HG03469 (cell line): ENCODE measurements around the gene TNFRSF8.
"Not testable (repeated sequence)": the region's sequence is repeated elsewhere in the genome, so short reads cannot be mapped to it uniquely, and the experiment has no call there.

Experiments
- ATAC-seq: cut with Tn5 transposase; IDR thresholded peaks from one replicate; pipeline ENCODE4 v1.9.1; 2021; ENCODE audit warnings: mild to moderate bottlenecking, moderate library complexity, moderate number of reproducible peaks; ENCODE audit not compliant: unreplicated experiment

TNFRSF8 gene

GRCh38 chr1:12038356-12039163 lies 24.5 kb upstream of the TNFRSF8 start:
- ATAC-seq: no peak

- ATAC-seq: no peak
These were observed 24.0 kb upstream of the TNFRSF8 start for GRCh38 chr1:12039164-12039525.

DNA sequence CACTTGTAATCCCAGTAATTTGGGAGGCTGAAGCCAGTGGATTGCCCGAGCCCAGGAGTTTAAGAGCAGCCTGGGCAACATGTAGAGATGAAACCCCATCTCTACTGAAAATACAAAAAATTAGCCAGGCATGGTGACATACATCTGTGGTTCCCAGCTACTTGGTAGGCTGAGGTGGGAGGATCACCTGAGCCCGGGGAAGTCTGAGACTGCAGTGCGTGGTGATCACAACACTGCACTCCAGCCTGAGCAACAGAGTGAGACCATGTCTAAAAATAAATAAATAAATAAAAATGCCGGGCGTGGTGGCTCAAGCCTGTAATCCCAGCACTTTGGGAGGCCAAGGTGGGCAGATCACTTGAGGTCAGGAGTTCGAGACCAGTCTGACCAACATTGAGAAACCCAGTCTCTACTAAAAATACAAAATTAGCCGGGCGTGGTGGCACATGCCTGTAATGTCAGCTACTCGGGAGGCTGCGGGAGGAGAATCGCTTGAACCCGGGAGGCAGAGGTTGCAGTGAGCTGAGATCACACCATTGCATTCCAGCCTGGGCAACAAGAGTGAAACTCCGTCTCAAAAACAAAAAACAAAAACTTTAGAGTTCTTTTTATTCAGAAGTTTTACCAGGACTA lies 23.2 kb upstream of the TNFRSF8 start:
- not testable (repeated sequence) for ATAC-seq

DNA sequence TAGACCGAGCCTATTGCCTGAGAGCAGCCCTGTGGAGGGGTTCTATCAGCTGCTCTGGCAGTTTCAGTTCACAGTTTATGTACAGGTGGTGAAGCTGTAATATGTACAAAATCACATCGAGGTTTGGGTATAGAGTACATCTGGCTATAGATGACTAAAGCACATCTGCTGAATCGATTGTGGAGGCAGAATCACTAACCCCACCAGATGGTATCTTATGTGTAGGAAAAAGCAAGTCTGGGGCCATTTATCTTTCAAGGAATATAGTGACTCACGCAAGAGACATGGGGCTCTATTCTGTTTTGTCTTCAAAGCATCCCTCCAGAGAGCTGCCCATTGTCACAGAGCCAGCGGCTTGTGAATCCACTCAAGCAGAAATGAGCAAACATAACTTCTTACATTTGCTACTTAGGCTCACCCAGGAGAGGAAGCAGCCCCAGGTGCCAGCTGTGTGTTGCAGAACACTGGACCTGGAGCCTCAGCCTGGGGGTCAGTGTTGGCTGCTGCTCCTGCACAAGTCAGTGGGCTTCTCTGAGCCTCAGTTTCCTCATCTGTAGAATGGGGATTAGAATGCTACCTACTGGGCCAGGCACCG lies 22.5 kb upstream of the TNFRSF8 start:
- ATAC-seq: peak; percentile 46

DNA sequence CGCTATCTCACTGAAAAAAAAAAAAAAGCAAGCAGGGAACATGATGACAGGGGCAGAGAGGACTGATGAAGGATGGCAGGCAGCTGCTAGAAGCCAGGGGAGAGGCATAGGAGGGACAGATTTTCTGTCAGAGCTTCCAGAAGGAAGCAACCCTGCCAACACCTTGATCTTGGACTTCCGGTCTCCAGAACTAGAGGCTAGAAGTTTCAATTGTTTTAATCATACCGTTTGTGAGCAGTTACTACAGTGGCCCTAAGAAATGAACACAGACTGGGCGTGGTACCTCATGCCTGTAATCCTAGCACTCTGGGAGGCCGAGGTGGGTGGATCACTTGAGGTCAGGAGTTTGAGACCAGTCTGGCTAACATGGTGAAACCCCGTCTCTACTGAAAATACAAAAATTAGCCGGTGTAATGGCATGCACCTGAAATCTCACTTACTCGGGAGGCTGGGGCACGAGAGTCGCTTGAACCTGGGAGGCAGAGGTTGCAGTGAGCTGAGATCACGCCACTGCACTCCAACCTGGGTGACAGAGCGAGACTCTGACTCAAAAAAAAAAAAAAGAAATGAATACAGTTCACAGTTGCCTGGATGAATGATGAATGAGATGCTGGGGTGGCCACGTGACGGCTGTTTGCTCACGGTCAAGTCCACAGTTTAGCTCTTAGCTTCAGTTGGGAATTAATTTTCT lies 18.8 kb upstream of the TNFRSF8 start:
- not testable (repeated sequence) for ATAC-seq

DNA sequence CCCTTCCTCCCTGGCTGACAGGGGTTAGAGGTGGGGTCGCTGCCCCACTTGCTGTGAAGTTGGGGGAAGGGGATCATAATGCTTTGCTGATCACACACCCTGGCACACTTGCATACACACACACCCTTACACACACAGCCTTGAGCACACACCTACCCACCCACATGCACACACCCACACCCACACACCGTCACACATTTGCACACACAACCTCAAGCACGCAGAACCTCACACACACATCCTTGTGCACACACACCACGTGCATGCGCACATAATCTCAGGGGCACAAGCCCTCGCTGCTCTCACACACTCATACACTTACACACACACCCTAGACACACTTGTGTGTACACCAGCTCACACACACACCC lies 16.4 kb upstream of the TNFRSF8 start:
- ATAC-seq: no peak

DNA sequence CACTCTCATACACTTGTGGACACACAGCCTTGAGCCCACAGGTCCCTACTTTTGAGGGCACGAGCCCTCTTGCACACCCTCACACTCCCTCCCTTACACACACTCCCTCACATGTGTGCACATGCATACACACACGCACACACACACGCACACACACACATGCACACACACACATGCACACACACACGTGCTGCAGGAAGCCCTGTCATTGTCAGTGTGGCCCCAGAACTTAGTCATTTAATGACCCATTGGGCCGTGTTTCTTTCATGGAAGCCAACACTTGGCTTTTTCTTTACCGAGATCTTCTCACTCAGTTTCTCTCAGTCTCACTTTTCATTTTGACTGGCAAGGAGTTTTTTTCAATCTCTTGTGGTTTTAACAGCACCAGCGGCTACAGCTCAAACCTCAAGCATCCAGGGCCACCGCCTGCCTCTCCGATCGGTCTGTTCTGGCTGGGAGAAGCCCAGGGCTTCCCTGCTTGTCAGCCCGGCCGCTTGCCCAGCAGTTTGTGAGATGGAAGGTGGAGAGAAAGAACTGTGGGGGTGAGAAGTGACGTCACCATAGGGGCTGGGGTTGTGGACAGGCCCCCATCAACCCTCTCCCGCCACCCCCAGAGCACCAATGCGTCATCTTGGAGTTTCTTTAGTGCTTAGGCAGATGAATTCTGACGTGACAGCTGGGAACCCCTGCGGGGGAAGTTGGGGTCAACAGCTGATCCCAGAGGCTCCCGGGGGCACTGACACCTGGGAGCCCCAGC lies 15.8 kb upstream of the TNFRSF8 start:
- no peak for ATAC-seq

DNA sequence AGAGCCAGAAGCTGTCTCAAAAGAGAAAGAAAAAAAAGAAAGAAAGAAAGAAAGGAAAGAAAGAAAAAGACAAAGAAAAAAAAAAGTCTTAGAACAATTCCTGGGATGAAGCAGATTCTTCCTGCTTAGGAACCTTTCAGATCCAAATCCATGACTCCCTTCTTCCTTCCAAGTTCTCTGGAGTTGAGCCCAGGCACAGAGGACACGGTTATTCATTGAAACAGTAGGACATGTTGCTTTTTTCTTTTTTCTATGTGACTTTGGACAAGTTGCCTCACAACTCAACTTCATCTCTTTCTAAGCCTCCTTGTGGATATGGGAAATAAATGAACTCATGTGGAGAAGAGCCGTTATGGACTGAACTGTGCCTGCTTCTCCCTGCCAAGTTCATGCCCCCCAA lies 14.7 kb upstream of the TNFRSF8 start:
- ATAC-seq: no peak

GRCh38 chr1:12049616-12050015 lies 13.5 kb upstream of the TNFRSF8 start:
- no peak for ATAC-seq

- ATAC-seq: no peak
These were observed 11.7 kb upstream of the TNFRSF8 start for GRCh38 chr1:12051361-12051760.

DNA sequence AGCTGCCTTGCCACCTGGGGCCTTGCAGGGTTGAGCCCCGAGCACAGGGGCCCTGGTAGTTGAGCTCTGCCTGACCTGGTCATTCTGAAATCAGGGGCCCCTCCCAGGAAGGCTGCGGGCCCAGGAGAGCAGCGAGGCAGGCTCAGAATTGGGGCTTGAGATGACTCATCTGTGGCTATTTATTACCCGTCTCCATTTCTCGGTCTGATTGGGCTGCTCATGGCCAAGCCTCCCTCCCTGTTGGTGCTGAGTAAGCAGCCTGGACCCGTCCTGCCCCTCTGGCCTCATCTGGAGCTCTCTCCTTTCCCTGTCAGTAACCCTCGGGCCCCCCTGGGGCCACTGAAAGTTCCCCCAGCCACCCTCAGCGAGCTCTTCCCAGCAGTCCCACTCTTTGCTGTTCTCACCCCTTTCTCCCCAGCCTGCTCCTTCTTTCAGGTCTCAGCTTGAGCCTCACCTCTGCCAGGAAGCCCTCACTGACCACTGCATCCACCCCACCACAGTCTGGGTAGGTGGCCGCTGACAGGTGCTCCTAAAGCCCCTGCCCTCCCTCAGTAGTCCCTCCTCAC lies 11.0 kb upstream of the TNFRSF8 start:
- ATAC-seq: peak; percentile 39

- ATAC-seq: no peak
These were observed 10.0 kb upstream of the TNFRSF8 start for GRCh38 chr1:12052997-12053686.

- no peak for ATAC-seq
These were observed 9.2 kb upstream of the TNFRSF8 start for GRCh38 chr1:12053752-12054548.

GRCh38 chr1:12055259-12055658 lies 7.8 kb upstream of the TNFRSF8 start:
- no peak for ATAC-seq

DNA sequence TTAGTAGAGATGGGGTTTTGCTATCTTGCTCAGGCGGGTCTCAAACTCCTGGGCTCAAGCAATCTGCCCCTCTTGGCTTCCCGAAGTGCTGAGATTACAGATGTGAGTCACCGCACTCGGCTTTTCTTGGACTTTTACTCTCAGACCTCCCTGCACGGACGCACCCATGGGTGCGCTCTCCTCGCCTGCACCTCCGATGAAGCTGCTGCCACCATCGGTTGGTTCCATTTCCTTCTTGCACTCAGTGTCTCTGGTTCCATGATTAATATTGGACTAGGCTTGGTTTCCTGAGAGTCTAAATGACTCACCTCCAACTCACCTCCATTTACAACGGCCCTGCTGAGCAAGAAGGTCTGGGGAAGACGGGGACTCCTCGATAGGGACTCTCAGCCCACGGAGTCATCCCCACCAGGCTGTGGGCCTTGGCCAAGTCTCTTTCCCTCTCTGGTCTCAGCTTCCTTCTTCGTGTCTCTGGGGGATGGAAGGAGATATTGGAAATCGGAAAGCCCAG lies 6.7 kb upstream of the TNFRSF8 start:
- ATAC-seq: no peak

GRCh38 chr1:12057382-12057781 lies 5.7 kb upstream of the TNFRSF8 start:
- ATAC-seq: no peak

DNA sequence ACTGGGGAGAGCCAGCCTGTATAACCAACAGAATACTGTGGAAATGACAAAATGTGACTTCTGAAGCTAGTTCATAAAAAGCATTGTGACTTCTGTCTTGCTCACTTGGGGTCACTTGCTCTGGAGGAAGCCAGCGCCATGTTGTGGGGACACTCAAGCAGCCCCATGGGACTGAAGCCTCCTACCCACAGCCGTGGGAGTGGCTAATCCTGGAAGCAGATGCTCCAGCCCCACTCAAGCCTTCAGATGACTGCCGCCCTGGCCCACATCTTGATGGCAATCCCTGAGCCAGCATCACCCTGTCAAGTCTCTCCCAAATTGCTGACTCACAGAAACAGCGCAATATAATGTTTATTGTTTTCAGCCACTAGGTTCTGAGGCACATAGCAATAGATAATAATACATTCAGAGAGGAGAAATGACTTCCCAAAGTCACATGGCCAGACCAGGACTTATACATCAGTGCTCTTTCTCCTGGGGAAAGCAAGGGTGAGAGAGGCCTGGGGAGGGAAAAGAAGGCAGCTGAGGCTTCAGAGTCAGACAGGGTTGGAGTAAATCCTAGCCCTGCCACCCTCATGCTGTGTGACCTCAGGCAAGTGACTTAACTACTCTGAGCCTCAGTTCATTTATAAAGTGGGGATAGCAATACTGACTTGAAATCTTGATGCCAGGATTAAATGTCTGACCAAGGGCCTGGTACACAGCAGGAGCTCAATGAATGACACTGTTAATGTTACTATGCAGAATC lies 5.0 kb upstream of the TNFRSF8 start:
- ATAC-seq: no peak

DNA sequence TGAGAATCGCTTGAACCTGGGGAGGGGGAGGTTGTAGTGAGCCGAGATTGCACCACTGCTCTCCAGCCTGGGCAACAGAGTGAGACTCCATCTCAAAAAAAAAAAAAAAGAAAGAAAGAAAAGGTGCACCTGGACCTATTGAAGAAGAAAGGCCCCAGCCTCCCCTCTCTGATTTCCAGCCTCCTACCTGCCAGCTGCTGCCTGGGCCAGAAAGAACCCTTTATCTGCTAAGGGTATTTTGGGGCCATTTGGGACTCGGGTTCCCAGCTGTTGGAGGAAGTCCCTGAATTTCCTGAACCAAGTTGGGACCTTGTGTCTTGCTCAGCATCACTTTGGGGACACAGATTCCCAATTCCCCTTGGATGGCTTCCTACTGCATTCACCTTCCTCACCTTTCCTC lies 3.9 kb upstream of the TNFRSF8 start:
- ATAC-seq: no peak
